Ishikawa (cell line): ENCODE data around the gene ERN1.

ENCODE experiments used
- CEBPB ChIP-seq: IDR thresholded peaks from 2 replicates; pipeline ENCODE4 v1.6.1; 2012
- CREB1 ChIP-seq: IDR thresholded peaks from 2 replicates; pipeline ENCODE4 v1.6.1; 2012; ENCODE audit warnings: low read depth
- EP300 ChIP-seq: IDR thresholded peaks from 2 replicates; pipeline ENCODE4 v1.6.1; 2012; ENCODE audit warnings: borderline replicate concordance
- FOXM1 ChIP-seq: IDR thresholded peaks from 2 replicates; pipeline ENCODE4 v1.6.1; 2012; ENCODE audit warnings: low read depth, borderline replicate concordance
- MAX ChIP-seq: IDR thresholded peaks from 2 replicates; pipeline ENCODE4 v1.6.1; 2012
- RAD21 ChIP-seq: IDR thresholded peaks from 2 replicates; pipeline ENCODE4 v1.6.1; 2012; ENCODE audit warnings: low read depth
- TAF1 ChIP-seq: IDR thresholded peaks from 2 replicates; pipeline ENCODE4 v1.6.1; 2012; ENCODE audit warnings: low read depth, mild to moderate bottlenecking
- YY1 ChIP-seq: IDR thresholded peaks from 2 replicates; pipeline ENCODE4 v1.6.1; 2012; ENCODE audit warnings: low read depth
- TF ChIP-seq, protein P1 (sequence below): IDR thresholded peaks from 2 replicates; pipeline ENCODE4 v1.6.1; 2012; ENCODE audit warnings: low read depth, mild to moderate bottlenecking

DNA sequence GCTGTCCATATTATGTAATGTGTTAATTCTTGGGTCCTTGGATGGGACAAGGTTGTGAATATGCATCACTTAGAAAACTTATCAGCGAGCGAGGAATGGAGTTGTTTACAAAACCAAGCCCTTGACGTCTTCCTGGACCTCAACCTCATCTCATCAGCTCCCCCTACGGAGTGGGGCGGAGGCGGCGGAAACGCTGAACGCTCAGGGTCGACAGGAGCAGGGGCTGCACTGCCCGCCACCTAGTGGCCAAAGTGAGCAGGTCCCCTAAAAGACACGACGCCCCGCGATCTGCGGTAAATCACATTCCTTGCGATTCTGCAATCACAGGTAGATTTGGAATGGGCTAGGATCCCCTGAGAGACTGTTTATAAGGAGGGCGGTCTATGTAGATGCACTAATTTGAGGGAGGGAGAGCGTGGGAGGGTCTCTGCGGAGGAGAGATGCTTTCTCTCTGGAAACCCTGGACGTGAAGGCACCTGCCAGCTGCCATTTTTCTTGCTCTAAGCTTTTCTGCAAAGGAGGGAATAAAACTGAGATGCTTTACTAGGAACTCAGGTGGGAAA is 104.1 kb downstream of the ERN1 start:
- TF ChIP-seq, protein P1, sequence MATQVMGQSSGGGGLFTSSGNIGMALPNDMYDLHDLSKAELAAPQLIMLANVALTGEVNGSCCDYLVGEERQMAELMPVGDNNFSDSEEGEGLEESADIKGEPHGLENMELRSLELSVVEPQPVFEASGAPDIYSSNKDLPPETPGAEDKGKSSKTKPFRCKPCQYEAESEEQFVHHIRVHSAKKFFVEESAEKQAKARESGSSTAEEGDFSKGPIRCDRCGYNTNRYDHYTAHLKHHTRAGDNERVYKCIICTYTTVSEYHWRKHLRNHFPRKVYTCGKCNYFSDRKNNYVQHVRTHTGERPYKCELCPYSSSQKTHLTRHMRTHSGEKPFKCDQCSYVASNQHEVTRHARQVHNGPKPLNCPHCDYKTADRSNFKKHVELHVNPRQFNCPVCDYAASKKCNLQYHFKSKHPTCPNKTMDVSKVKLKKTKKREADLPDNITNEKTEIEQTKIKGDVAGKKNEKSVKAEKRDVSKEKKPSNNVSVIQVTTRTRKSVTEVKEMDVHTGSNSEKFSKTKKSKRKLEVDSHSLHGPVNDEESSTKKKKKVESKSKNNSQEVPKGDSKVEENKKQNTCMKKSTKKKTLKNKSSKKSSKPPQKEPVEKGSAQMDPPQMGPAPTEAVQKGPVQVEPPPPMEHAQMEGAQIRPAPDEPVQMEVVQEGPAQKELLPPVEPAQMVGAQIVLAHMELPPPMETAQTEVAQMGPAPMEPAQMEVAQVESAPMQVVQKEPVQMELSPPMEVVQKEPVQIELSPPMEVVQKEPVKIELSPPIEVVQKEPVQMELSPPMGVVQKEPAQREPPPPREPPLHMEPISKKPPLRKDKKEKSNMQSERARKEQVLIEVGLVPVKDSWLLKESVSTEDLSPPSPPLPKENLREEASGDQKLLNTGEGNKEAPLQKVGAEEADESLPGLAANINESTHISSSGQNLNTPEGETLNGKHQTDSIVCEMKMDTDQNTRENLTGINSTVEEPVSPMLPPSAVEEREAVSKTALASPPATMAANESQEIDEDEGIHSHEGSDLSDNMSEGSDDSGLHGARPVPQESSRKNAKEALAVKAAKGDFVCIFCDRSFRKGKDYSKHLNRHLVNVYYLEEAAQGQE = no peak
- no peak for TF ChIP-seq CREB1
- TF ChIP-seq RAD21 = peak; percentile 75
- TF ChIP-seq MAX = peak; percentile 34; the same call in 1 of the 2 replicates
- no peak for TF ChIP-seq CEBPB
- no peak for TF ChIP-seq FOXM1
- peak; percentile 33; the same call in 1 of the 2 replicates for TF ChIP-seq YY1
- no peak for TF ChIP-seq TAF1
- TF ChIP-seq EP300 = no peak
